ENCODE data around the gene GAB2.

- TF ChIP-seq CTCF (IDR thresholded peaks at IDR 0.05) (no peak), POLR2A (IDR thresholded peaks at IDR 0.05) (no peak)
Measured at GRCh38 chr11:78453140-78453935, 35.7 kb upstream of the GAB2 start.
